Stimulated activated CD8-positive, alpha-beta memory T cell treated with anti-CD3 and anti-CD28 coated beads, Interleukin-15, amount 100 ng/mL, for 48 hours (primary cell): Measurements from ENCODE around the gene ACTRT2.
A peak's percentile ranks its signal among the peaks of the same experiment; 100 is the strongest.

Experiments used
- DNase-seq, 2 donors: peaks; one replicate each; pipeline ENCODE4 v3.0.0-alpha.2; 2020; ENCODE audit warnings: low read depth in 2 of 2

Gene ACTRT2

DNA sequence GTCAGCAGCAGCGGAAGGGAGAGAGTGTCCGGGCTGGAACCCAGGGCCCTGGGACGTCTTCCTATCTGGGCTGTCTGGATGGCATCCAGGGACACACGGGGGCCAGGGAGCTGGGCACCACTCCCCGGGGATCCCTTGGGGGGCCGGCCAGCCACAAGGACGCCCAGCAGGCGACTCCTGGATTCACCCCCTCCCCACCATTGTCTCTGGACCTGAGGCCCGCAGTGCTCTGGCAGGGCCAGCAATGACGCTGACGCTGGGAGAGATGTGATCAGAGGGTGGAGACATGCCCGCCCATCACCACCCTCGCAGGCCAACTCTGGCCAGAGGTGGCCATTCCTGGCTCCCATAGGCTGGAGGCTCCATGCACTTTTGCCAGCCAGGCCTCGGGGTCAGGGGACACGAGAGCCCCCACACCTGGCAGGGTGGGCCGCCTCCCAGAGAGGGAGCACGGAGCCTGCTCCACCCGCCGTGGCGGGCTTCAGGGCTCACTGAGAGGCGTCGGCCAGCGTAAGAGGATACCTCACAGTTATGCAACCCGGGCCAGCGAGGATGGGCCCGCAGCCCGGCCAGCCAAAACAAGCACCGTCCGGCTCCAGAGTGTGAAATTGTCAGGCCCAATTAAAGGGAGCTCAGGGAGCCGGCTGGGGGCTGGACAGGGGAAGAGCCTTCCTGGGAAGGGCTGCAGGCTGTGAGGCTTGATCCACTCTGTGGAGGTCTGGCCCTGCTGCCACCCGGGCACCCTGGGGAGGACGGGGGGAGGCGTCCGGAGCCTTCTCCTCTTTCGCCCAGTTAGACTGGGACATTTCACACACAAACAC lies 10.3 kb downstream of the ACTRT2 start:
- no peak for DNase-seq

DNA sequence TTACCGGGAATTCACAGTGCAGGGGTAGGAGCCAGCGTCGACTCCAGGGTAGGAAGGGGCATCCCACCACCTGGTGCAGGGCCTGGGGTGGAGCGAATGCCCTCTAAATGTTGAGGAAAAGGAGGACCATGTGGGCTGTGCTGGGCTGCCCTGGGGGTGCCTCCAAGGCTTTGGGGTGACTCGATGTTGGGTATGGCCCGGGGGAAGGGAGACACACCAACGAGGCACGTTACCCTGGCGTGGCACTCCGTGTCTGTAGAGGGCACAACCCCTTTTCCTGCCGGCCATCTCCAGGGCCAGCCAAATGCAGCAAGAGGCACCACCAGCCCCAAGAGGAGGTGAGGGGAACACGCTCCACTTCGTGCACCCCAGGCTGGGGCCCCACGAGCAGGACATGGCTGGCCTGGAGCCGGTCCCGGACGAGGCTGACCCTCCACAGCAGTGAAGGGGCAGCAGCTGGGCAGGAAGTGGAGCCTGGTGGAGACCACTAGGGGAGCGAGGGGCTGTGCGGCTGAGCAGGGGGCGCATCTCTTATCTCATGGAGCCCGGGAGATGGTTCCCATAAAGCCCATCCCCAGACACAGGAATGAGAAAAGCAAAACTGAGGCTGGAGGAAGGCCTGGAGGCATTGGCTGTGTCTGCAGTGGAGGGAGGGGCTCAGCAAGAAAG lies 11.2 kb downstream of the ACTRT2 start:
- no peak for DNase-seq

DNA sequence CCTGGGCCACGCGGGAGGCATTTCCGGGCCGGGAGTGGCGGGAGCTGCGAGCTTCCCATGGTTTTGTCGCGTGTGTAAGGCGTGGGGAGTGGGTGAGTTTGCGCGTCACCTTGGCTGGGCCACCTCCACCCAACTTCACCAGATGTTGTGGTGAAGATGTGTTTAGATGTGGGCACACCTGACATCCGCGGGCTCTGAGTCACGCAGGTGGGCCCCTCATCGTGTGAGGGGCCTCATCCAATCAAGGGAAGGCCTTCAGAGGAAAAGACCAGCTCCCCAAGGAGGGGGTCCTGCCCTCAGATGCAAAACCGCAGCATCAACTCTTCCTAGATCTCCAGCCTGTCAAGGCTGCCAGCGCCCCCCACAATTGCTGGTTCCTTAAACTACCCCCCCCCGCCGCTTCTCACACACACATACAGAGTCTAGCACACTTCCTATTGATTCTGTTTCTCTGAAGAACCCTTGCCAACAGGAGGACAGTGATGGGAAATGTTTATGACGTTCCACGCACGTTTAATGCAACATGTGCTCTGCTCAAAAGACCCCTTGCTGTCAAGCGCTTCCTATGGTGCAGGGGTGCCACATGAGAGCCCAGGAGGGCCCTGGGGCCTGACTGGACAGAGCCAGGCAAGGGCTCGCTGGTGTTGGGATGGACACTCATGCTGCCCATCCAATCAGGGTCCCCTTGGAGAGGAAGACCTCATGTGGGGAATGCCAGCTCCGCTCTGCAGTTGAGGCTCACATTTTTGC lies 11.9 kb downstream of the ACTRT2 start:
- DNase-seq, result peak in 1 of 2 donors; percentile 34

DNA sequence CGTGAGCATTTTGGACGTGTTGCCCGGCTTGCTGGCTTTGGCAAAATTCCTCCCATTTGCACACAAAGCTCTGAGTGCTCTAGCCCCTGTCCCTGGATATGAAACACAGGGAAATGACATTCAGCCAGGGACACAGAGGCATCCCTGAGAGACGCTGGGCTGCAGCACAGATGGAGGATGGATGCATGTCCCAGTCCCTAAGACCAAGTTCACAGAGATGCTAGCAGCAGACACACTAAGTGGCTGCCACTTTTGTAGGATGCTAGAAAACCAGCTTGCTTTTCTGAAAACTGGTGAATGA lies 12.5 kb downstream of the ACTRT2 start:
- no peak for DNase-seq

DNA sequence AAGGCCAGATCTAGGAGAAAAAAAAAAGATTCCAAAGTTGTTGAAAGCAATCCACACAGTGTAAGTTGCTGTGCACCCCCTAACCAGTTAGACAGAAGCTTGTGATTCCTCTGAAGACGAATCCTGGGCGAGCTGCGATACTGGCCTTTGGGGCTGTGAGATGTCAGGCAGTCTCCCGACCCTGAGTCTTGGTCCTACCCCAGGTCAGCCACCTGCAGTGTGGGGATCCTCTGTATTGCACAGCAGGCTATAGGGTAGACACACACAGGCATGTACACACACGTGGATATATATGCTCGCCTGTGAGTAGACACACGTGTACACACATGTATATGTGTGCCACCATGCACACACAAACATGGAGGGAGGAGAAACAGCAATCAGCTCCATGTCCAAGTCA lies 12.9 kb downstream of the ACTRT2 start:
- no peak for DNase-seq

DNA sequence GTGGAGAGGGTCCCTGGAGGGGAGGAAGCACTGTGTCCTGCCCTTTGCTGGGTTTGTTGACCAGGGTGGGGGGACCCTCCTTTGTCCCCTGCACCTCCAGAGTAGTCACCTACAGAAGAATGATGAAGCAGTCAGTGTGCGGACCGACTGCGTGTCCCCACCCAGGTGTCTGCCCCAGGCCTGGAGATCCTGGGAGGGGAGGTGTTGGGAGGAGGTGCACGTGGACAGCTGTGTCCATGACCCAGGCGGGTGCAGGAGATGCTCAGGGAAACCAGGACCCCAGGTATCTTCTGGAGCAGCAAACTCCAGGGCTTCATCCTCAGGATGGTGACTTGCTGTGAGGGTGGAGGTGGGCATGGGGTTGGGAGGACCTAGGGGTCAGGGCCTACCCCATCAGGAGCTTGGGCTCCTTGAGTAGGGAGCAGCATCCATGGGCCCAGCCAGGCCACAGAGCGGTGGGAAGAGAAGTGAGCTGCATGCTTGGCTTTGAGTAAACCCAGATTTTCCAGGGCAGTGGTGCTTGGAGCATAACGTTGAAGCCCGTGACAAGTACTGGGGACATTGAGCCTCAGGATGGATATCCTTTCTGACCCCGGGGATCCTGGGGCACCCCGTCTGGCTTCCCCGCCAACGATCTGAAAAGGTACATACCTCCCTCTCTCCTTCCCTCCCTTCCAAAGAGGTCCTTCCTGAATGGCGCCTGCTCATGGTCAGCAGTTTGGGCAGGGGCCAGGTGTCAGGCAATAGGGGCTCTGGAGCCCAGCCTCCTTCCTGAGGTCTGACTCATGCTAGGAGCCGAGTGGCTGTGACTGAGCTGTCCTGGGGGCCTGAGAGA lies 13.7 kb downstream of the ACTRT2 start:
- DNase-seq, result no peak

DNA sequence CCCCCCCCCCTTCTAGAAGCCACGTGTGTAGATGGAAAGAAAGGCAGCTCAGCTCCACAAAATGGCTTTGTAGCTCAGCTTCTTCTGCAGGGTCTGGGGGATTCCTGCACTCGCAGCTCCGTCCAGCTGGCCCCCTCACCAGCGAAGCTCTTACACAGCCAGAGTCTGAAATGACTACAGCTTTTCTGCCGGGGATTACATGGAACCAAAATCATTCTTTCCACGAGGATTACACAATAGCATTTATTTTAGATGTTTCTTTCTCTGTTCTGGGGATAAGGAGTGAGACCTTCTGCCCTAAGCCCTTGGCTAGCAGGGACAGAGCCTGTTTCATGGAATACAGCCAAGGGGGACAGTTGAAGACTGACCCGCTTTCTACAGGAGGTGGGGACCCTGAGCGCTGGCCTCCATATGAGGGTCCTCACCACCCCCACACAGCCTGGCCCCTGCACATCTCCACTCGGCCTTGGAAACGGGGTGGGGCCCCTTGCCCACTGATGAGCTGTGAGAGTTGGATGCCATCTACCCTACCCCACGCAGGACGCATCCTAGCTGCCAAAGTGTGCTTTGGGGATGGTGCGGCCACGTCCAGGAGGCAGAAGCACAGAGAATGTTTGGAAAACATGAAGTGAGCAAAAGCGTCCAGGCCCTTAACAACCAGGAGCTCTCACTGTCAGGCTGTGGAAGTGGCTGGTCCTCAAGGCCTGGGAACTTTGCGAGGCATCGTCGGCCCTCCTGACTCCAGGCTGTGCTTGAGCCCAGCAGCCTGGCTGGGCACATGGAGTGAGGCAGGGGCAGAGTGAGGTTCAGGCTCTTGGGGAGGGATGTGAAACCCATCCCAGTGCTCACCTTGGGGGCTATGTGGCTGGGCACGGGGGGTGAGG lies 14.5 kb downstream of the ACTRT2 start:
- no peak for DNase-seq

DNA sequence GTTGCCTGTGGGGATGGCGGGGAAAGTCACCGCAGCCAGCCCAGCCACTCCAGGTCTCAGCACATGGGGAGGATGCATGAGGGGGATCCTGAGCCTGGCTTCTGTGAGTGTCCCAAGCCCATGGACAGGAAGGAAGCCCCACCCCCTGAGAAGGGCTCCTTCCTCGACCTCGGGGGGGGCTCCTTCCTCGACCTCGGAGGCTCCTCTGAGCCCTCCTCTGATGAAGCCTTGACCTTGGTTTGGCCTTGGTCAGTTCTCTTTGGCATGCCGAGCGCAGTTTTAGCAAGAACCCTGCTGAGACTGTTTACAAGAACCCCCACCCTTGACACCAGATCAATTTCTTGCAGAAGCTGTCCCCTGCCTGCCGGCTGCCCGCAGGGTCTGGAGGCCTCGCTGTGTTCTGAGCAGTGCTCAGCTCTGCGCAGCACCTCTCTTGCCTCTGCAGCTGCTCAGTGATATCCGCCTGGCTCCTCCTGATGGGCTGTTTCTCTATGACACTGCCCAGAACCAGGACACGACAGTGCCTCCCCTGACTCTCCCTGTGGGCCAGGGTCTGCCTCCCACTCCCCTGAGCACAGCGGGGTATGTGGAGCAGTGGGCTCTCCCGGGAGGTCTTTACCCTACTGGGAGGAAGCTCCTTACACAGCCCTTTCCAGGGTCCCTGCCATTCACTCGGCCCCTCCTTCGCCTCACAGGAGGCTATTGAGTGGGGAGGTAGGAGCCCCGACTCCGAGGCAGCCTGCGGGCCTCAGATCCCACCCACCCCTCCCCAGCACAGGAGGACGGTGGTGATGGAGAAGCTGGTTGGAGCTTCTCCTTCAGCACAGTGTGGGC lies 15.4 kb downstream of the ACTRT2 start:
- DNase-seq, result no peak

DNA sequence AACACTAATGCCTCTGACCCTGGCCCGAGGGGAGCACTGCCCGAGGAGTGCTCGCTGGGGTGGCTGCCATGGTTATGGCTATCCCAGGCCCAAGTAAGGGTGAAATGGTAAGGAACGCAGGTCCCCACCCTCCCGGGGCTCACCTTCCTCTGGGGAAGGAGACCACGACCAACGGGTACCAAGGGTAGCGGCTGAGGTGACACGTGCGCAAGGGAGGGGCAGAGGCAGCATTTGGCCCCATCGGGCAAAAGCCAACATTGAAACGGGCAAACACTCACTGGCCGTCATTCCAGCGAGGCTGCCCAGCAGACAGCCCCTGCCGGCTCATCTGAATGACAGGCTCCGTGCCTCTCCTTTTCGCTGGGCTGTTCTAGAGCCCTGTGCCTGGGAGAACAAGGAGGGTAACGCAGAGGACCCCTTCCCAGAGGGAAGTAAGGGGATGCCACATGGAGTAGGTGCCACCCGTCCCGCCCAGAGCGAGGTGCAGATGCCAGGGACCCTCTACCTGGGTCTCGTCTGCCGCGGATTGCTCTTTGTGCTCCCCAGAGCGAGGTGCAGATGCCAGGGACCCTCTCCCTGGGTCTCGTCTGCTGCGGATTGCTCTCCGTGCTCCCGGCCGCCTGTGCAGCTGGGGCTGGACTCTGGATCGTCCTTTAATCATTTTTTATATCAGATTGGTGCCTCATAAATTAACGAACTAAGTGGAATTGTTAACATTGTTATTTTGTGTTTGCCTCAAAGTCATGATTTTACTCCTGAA lies 16.2 kb downstream of the ACTRT2 start:
- no peak for DNase-seq

DNA sequence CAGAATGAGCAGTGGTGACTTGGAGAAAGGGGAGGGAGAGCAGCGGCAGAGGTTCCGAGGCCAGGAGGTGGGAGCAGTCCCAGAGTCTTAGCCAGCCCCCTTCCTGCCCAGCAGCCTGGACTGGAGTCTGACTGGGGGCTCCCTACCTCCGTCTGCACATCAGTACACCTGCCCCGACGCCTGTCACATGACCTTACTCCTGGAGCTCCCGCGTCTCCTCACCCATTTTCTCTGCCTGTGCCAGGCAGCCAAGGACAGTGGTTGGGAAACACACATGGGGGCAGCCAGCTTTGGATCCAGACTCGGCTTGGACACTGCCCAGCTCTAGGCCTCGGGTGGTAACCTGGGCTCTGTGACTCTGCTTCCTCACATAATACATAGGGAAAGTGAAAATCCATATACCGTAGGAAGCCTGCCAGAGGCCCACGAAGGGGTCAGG lies 16.9 kb downstream of the ACTRT2 start:
- no peak for DNase-seq

DNA sequence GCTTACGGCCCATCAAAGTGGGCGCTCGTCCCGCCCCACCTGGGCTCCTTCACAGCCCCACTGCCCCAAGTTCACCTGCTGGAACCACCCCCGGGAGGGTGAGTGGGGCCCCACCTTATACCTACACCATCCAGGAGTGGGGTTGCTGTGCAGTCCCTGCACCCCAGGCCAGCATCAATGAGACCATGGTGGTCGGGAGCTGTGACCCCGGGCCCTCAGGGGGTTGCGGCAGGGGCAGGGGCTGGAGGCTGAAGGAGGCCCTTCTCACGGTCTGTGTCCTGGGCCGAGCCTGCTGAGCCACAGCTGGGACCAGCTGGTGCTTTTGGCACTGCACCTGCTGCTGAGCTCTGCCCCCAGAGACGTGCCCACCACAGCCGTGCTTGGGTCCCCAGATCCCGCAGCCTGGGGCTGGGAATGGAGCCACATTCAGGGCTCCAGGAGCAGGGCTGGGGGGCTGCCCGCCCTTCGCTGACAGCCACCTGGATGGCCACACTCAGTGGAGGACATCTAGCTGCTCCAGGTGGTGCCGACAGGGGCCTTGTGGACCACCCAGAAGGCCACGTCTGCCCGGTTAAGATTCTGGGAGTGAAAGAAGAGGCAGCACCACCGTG lies 17.4 kb downstream of the ACTRT2 start:
- DNase-seq, result no peak

DNA sequence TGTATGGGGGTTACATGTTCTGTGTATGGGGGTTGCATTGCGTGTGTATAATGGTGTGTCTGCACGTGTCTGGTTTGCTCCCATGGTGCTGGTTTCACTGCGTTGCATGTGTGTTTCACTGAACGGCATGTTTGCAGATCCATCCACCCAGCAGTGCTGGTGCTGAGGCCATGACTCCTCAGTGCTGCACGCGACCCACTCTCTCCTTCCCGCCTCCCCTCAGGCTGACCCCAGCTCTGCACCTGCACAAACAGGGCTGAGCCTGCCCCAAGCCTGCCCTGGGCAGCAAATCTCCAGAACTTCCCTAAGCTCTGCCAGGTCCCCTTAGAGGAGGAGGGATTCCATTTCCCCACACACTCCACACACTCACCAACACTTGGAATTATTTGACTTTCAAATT lies 18.7 kb downstream of the ACTRT2 start:
- DNase-seq, result no peak

DNA sequence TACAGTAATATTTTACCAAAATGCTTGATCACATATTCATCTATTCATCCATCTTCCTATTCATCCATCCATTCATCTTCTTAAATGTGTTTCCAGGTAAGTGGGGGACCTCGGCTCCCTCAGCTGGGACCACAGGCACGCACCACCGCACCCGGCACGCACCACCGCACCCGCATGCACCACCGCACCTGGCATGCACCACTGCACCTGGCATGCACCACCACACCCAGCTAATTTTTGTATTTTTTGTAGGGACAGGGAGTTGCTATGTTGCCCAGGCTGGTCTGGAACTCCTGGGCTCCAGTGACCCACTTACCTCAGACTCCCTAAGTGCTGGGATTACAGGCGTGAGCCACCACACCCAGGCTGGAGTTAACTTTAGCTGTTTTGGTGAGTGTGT lies 21.2 kb downstream of the ACTRT2 start:
- DNase-seq, result no peak

DNA sequence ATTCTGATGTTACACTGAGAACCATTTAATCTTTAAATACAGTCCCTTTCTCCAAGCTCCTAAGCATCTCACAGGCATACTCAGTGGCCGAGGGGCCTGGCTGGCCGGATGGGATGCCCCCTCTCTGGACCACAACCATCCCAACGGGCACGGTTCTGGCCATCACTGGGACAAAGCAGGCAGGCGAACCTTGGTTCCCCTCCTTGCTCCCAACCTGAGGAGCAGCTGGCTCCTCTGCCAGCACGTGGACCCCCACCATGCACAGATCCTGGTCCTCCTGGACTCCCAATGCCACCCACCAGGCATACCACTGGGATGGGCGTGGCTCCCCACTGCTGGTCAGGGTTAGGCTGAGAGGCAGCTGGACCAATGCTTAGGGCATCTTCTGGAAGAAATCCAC lies 27.9 kb downstream of the ACTRT2 start:
- no peak for DNase-seq

DNA sequence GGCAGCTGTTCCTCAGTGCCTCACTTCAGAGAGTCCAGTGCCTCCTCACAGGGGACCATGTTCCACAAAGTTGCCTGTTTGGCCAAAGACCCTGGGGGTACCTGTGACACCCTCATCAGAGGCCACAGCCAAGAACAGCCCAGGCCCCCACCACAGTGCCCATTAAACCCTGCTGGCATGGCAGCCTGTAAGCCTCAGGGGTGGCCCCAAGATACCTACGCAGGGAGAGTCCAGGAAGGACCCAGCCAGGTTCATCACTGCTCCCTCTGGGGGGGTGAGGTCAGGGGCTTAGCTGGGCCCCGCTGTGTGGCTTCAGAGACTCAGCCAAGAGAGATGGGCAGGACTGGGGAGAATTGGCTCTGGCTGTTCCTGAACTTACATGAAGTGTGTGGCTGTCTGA lies 28.6 kb downstream of the ACTRT2 start:
- DNase-seq, result no peak

DNA sequence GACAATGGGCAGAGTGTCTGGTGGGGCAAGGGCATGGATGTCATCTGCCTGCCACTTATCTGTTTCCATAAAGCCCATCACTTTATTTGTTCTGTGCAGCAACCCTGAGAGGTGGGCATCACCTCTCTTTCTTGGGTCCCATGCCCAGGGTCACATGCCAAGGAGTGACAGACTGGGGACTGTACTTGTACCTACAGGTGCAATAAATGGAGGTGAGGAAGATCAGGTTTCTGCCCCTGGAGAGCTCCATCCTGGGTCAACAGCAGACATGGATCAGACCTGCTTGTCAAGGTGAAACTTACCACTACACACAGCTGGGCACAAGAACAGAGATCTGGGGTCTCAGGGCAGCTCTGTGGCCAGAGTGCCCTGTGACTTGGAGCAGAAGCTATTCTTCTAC lies 29.3 kb downstream of the ACTRT2 start:
- no peak for DNase-seq

DNA sequence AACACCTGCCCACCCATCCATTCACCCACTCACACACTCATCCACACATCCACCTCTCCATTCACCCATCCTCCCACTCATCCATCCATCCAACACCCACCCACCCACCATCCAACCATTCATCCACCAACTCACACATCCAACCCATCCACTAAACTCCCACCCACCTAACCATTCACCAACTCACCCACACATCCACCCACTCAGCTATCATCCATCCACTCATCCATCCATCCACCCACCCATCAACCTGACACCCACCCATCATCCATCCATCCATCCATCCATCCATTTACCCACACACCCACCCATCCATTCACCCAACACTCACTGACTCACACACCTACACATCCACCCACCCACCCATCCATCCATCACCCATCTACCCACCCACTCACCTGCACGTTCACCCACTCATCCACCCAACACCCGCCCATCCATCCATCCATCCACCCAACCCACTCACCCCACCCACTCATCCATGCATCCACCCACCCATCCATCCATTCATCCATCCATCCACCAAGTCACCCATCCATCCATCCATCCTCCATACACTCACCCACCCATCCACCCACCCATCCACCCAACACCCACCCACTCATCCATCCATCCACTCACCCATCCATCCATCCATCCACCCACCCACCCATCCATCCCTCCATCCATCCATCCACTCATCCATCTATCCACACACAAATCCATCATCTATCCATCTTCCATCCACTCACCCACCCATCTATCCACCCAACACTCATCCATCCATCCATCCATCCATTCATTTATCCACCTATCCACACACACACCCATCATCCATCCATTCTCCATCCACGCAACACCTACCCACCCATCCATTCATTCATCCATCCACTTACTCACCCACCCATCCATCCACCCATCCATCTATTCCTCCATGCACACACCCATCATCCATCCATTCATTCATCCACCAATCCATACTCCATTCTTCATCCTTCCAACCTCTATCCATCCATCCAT lies 30.3 kb downstream of the ACTRT2 start:
- no peak for DNase-seq

DNA sequence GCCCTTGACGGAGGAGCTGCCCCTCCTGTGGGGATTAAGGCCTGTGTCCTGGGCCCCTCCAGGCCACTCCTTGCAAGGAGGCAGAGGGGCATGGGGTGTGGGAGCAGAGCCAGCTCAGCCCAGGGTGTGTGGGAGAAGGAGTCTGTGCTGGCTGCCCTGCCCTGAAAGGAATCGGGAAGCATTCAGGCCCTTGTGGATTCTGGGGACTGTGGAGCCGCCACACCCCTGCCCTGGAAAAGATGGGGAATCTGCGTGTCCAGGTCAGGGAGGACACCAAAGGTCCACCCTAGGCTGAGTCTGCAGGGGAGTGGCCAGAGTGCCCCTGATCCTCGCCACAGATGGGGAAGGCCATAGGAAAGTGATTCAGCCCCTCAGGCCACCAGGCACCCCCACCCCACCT lies 31.2 kb downstream of the ACTRT2 start:
- DNase-seq, result no peak
